Suprapubic skin (tissue), 4 donors: Measurements from ENCODE around the gene GRIA1. TPM values are rescaled to one million over a fixed set of nuclear protein-coding genes. Genes with fewer than 3 reads are reported as not detected.
"Not testable (repeated sequence)": the region's sequence is repeated elsewhere in the genome, so short reads cannot be mapped to it uniquely, and the experiment has no call there.

Source experiments
- DNase-seq, 2 donors: peaks; one replicate each; pipeline ENCODE4 v3.0.0-alpha.2; 2019; ENCODE audit warnings: low spot score in 2 of 2
- H3K27ac ChIP-seq: fragments of 200-600 bp; sonication (generic); one replicate; pipeline ENCODE4 v1.5.1; 2019
- H3K27me3 ChIP-seq: fragments of 200-600 bp; sonication (generic); one replicate; pipeline ENCODE4 v1.5.1; 2019
- H3K36me3 ChIP-seq: fragments of 200-600 bp; sonication (generic); one replicate; pipeline ENCODE4 v1.5.1; 2019
- H3K4me1 ChIP-seq: fragments of 200-600 bp; sonication (generic); one replicate; pipeline ENCODE4 v1.5.1; 2019
- H3K4me3 ChIP-seq: fragments of 200-600 bp; sonication (generic); one replicate; pipeline ENCODE4 v1.5.1; 2019; ENCODE audit warnings: mild to moderate bottlenecking
- H3K9me3 ChIP-seq: fragments of 200-600 bp; sonication (generic); one replicate; pipeline ENCODE4 v1.5.1; 2019
- EP300 ChIP-seq: sonication (generic); formaldehyde crosslinking; IDR thresholded peaks from one replicate; pipeline ENCODE4 v1.6.1; 2017; ENCODE audit warnings: antibody characterized with exemption
- POLR2A ChIP-seq, 2 donors: fragments of 450-650 bp; IDR thresholded peaks; one replicate each; pipeline ENCODE4 v1.6.1; 2017; ENCODE audit warnings: antibody characterized with exemption in 2 of 2, mild to moderate bottlenecking in 2 of 2, moderate library complexity in 2 of 2
- POLR2AphosphoS5 ChIP-seq, 3 donors: sonication (generic); formaldehyde crosslinking; IDR thresholded peaks; one replicate each; pipeline ENCODE4 v1.6.1; 2017; ENCODE audit warnings: antibody characterized with exemption in 3 of 3
- WGBS: methylation state at CpG from one replicate; pipeline ENCODE4 v1.1.5; 2018; 5-methylcytosine and 5-hydroxymethylcytosine counted together
- total RNA-seq, 4 donors: library from RNA; depleted of rRNA; stranded (reverse); fragments of >200 nt; gene quantifications; one replicate each; pipeline ENCODE4 v1.1.0, GENCODE V29; 2016
- TF ChIP-seq, protein P1 (sequence below), 2 donors: fragments of 200-600 bp in 1 of 2; fragments of 450-650 bp in 1 of 2; sonication (generic) in 1 of 2; IDR thresholded peaks; one replicate each; pipeline ENCODE4 v1.5.1; 2016 to 2019; ENCODE audit warnings: antibody characterized with exemption in 2 of 2, mild to moderate bottlenecking in 1 of 2, moderate library complexity in 1 of 2

The GRIA1 gene
- total RNA-seq, 4 donors from 2014 or later, result 0.21 to 0.62 (median 0.38) TPM; not detected in 1

DNA sequence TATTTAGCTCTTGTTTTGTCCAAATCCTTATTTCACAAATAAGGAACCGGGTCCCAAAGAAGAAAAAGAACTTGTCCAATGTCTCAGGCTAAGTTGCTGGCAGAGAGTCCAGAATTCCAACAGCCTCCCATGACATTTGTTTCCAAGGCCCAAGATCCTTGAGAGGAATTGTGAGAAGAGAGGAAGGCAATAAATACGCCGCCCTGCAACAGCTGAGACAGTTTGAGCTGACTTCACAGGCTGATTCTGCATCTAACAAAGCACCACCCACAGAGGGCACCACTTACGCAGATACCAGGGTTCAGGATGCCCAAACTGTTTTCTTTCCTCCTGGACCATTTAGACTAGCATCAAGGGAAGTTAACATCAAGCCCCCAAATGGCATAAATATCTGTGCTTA, 336.9 kb downstream of the GRIA1 start:
- no peaks in the 10 kb centered on the region for H3K36me3 ChIP-seq
- DNase-seq, result no peak
- 44% methylated on average over 4 of the region's 4 CpGs for WGBS
- TF ChIP-seq EP300, result no peak
- TF ChIP-seq POLR2A (IDR thresholded peaks at IDR 0.05), result no peak
- no peak for TF ChIP-seq POLR2AphosphoS5 (IDR thresholded peaks at IDR 0.05)
- TF ChIP-seq, protein P1, sequence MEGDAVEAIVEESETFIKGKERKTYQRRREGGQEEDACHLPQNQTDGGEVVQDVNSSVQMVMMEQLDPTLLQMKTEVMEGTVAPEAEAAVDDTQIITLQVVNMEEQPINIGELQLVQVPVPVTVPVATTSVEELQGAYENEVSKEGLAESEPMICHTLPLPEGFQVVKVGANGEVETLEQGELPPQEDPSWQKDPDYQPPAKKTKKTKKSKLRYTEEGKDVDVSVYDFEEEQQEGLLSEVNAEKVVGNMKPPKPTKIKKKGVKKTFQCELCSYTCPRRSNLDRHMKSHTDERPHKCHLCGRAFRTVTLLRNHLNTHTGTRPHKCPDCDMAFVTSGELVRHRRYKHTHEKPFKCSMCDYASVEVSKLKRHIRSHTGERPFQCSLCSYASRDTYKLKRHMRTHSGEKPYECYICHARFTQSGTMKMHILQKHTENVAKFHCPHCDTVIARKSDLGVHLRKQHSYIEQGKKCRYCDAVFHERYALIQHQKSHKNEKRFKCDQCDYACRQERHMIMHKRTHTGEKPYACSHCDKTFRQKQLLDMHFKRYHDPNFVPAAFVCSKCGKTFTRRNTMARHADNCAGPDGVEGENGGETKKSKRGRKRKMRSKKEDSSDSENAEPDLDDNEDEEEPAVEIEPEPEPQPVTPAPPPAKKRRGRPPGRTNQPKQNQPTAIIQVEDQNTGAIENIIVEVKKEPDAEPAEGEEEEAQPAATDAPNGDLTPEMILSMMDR (IDR thresholded peaks at IDR 0.05), result no peak
- H3K27ac ChIP-seq, result no peak overlapping the region
- no peaks in the 10 kb centered on the region for H3K4me1 ChIP-seq
- H3K9me3 ChIP-seq, result no peaks in the 10 kb centered on the region
- no peaks in the 10 kb centered on the region for H3K27me3 ChIP-seq
- H3K4me3 ChIP-seq, result no peak overlapping the region

- no peak for TF ChIP-seq EP300
- TF ChIP-seq POLR2A (IDR thresholded peaks at IDR 0.05), result no peak
- TF ChIP-seq POLR2AphosphoS5 (IDR thresholded peaks at IDR 0.05), result no peak
- TF ChIP-seq, protein P1 (IDR thresholded peaks at IDR 0.05), result no peak
- 67% methylated on average over 8 of the region's 8 CpGs for WGBS
- Histone ChIP-seq H3K27ac (no peak overlapping the region), H3K36me3 (no peaks in the 10 kb centered on the region), H3K27me3 (no peaks in the 10 kb centered on the region), H3K9me3 (no peaks in the 10 kb centered on the region), H3K4me1 (no peaks in the 10 kb centered on the region), H3K4me3 (no peak overlapping the region)
- DNase-seq, result no peak
Observed at GRCh38 chr5:153829510-153830065, 339.1 kb downstream of the GRIA1 start.

DNA sequence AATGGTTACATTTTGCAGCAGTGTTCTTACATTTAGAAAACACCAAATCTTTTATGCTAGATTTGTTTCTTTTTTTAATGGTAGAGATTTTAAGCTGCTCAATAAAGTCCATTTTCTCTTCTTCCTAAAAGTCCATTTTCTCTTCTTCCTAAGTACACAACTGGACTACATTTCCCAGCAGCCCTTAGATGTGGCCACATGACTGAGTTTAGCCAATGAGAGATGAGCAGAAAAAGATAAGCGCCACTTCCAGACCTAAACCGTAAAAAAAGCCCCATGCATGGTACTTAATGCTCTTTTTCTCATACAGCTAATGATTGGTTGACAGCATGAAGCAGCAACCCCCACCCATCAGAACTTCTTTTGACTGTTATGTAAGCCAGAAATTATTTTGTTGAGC, 341.5 kb downstream of the GRIA1 start:
- H3K9me3 ChIP-seq, result no peaks in the 10 kb centered on the region
- no peak for TF ChIP-seq EP300
- no peak for TF ChIP-seq POLR2A (IDR thresholded peaks at IDR 0.05)
- no peak for TF ChIP-seq POLR2AphosphoS5 (IDR thresholded peaks at IDR 0.05)
- TF ChIP-seq, protein P1 (IDR thresholded peaks at IDR 0.05), result no peak
- H3K4me3 ChIP-seq, result no peak overlapping the region
- H3K4me1 ChIP-seq, result no peaks in the 10 kb centered on the region
- no peaks in the 10 kb centered on the region for H3K36me3 ChIP-seq
- DNase-seq, result no peak
- WGBS, result 64% methylated on average over 2 of the region's 2 CpGs
- no peaks in the 10 kb centered on the region for H3K27me3 ChIP-seq
- H3K27ac ChIP-seq, result no peak overlapping the region

- TF ChIP-seq, protein P1 (IDR thresholded peaks at IDR 0.05), result no peak
- TF ChIP-seq POLR2A (IDR thresholded peaks at IDR 0.05) (no peak), EP300 (no peak), POLR2AphosphoS5 (IDR thresholded peaks at IDR 0.05) (no peak)
- no peak for DNase-seq
- WGBS, result 67% methylated on average over 4 of the region's 4 CpGs
Observed at GRCh38 chr5:153835891-153836515, 345.5 kb downstream of the GRIA1 start.

GRCh38 chr5:153849303-153850113, 359.0 kb downstream of the GRIA1 start:
- H3K4me3 ChIP-seq, H3K9me3 ChIP-seq, H3K4me1 ChIP-seq, DNase-seq, H3K27me3 ChIP-seq, H3K36me3 ChIP-seq, H3K27ac ChIP-seq: not testable (repeated sequence)
- WGBS, result 65% methylated on average over 6 of the region's 6 CpGs

More at GRCh38 chr5:153835891-153836515, 345.5 kb downstream of the GRIA1 start:
- Histone ChIP-seq H3K27me3 (no peaks in the 10 kb centered on the region), H3K4me1 (no peaks in the 10 kb centered on the region), H3K9me3 (no peaks in the 10 kb centered on the region), H3K36me3 (no peaks in the 10 kb centered on the region), H3K27ac (no peak overlapping the region), H3K4me3 (no peak overlapping the region)
